SK-N-SH (cell line): ENCODE data around the gene CCDC14. TPM values are rescaled to one million over a fixed set of nuclear protein-coding genes. Genes with fewer than 3 reads are reported as not detected.

Experiments
- CTCF ChIA-PET: fragments of 300-600, 350-600 bp; formaldehyde crosslinking; extraction: SDS; loops from one replicate; lab custom pipeline; 2021; lab: Yijun Ruan, JAX
- POLR2A ChIA-PET: fragments of 350-600 bp; sonication (Branson Sonifier 250); formaldehyde crosslinking; extraction: SDS; loops from one replicate; lab custom pipeline; 2020; ENCODE audit warnings: antibody characterized with exemption, inconsistent platforms; lab: Yijun Ruan, JAX
- DNase-seq: peaks from one replicate; pipeline ENCODE4 v3.0.0; 2012
- H2AFZ ChIP-seq: fragments of 200-600 bp; sonication (generic); 2 replicates; pipeline ENCODE4 v1.8.1; 2016; ENCODE audit warnings: antibody characterized with exemption, mild to moderate bottlenecking, low read depth
- H3F3A ChIP-seq: fragments of 200-600 bp; sonication (generic); replicated peaks from 2 replicates; pipeline ENCODE3; 2016; ENCODE audit warnings: antibody characterized with exemption, mild to moderate bottlenecking; ENCODE audit not compliant: insufficient read depth
- H3K27ac ChIP-seq, 2 experiments: fragments of 200-500 bp in 1 of 2; fragments of 200-600 bp in 1 of 2; sonication (Bioruptor generic) in 1 of 2; sonication (generic), shearing (Covaris generic) in 1 of 2; 2 replicates each; pipeline versions ENCODE4 v1.5.1 to v1.6.1; 2014 to 2016; ENCODE audit warnings: low read depth in 2 of 2, inconsistent platforms in 1 of 2, low read length in 1 of 2, mild to moderate bottlenecking in 1 of 2, mixed read lengths in 1 of 2
- H3K27me3 ChIP-seq: fragments of 200-600 bp; sonication (generic), shearing (Covaris generic); 2 replicates; pipeline ENCODE4 v1.6.1; 2016; ENCODE audit warnings: mixed run types; ENCODE audit not compliant: insufficient read depth
- H3K36me3 ChIP-seq, 2 experiments: fragments of 200-500 bp in 1 of 2; fragments of 200-600 bp in 1 of 2; sonication (Bioruptor generic) in 1 of 2; sonication (generic) in 1 of 2; replicated peaks in 1 of 2; 2 replicates each; pipeline versions ENCODE3 to v1.5.1; 2014 to 2016; ENCODE audit warnings: low read length in 1 of 2, mild to moderate bottlenecking in 1 of 2; ENCODE audit not compliant: insufficient read depth in 2 of 2, control insufficient read depth in 1 of 2
- H3K4me1 ChIP-seq, 2 experiments: fragments of 200-500 bp in 1 of 2; fragments of 200-600 bp in 1 of 2; sonication (Bioruptor generic) in 1 of 2; sonication (generic), shearing (Covaris generic) in 1 of 2; 2 replicates each; pipeline versions ENCODE4 v1.5.1 to v1.6.1; 2014 to 2016; ENCODE audit warnings: low read depth in 1 of 2, low read length in 1 of 2, mixed run types in 1 of 2; ENCODE audit not compliant: insufficient read depth in 2 of 2, control insufficient read depth in 1 of 2
- H3K4me2 ChIP-seq: fragments of 200-600 bp; sonication (generic), shearing (Covaris generic); 2 replicates; pipeline ENCODE4 v1.6.1; 2017; ENCODE audit warnings: mixed run types
- H3K4me3 ChIP-seq, 2 experiments: fragments of 200-500 bp in 1 of 2; fragments of 200-600 bp in 1 of 2; sonication (Bioruptor generic) in 1 of 2; sonication (generic), shearing (Covaris generic) in 1 of 2; 2 replicates each; pipeline versions ENCODE4 v1.5.1 to v1.8.1; 2014 to 2016; ENCODE audit warnings: low read depth in 2 of 2, inconsistent platforms in 1 of 2, low read length in 1 of 2, mild to moderate bottlenecking in 1 of 2, mixed read lengths in 1 of 2, moderate library complexity in 1 of 2
- H3K79me2 ChIP-seq: fragments of 200-600 bp; sonication (generic); 2 replicates; pipeline ENCODE4 v1.8.1; 2017; ENCODE audit warnings: mild to moderate bottlenecking; ENCODE audit not compliant: insufficient read depth
- H3K9ac ChIP-seq: fragments of 200-600 bp; sonication (generic); 2 replicates; pipeline ENCODE4 v1.6.1; 2017; ENCODE audit warnings: mixed run types
- H3K9me2 ChIP-seq: fragments of 200-600 bp; sonication (generic); 2 replicates; pipeline ENCODE4 v1.6.1; 2017; ENCODE audit warnings: mixed run types
- H3K9me3 ChIP-seq: fragments of 200-600 bp; sonication (generic); 2 replicates; pipeline ENCODE4 v1.6.1; 2017; ENCODE audit warnings: mixed run types, mild to moderate bottlenecking, moderate library complexity
- H4K20me1 ChIP-seq: fragments of 200-600 bp; sonication (generic); 2 replicates; pipeline ENCODE4 v1.6.1; 2017; ENCODE audit warnings: mild to moderate bottlenecking, mixed run types; ENCODE audit not compliant: insufficient read depth
- ELF1 ChIP-seq: IDR thresholded peaks from 2 replicates; pipeline ENCODE4 v1.4.0; 2012
- GABPA ChIP-seq: IDR thresholded peaks from 2 replicates; pipeline ENCODE4 v1.4.0; 2012; ENCODE audit warnings: low read depth, mild to moderate bottlenecking
- JUND ChIP-seq: IDR thresholded peaks from 2 replicates; pipeline ENCODE4 v1.4.0; 2012
- NFIC ChIP-seq: IDR thresholded peaks from 2 replicates; pipeline ENCODE4 v1.4.0; 2012; ENCODE audit warnings: borderline replicate concordance
- NRF1 ChIP-seq: IDR thresholded peaks from 2 replicates; pipeline ENCODE4 v1.6.1; 2012; ENCODE audit warnings: low read depth, mild to moderate bottlenecking, low read length
- POLR2AphosphoS5 ChIP-seq: IDR thresholded peaks from 2 replicates; pipeline ENCODE4 v1.6.1; 2012; ENCODE audit warnings: low read depth, low read length
- RCOR1 ChIP-seq: fragments of 150-350 bp; IDR thresholded peaks from 2 replicates; pipeline ENCODE4 v1.6.1; 2017; ENCODE audit warnings: antibody characterized with exemption, low read length
- RFX5 ChIP-seq: IDR thresholded peaks from 2 replicates; pipeline ENCODE4 v1.6.1; 2012; ENCODE audit warnings: mild to moderate bottlenecking, improper control_type of control experiment, low read length
- SMC3 ChIP-seq: IDR thresholded peaks from 2 replicates; pipeline ENCODE4 v1.6.1; 2012; ENCODE audit warnings: low read depth, low read length, improper control_type of control experiment
- TAF1 ChIP-seq: IDR thresholded peaks from 2 replicates; pipeline ENCODE4 v1.6.1; 2012; ENCODE audit warnings: low read depth, mild to moderate bottlenecking, low read length, moderate library complexity, borderline replicate concordance
- YY1 ChIP-seq: IDR thresholded peaks from 2 replicates; pipeline ENCODE4 v1.4.0; 2012; ENCODE audit warnings: low read depth, mild to moderate bottlenecking
- polyA plus RNA-seq, 3 experiments: library from polyadenylated mRNA; depleted of rRNA; stranded (reverse); fragments of >200 nt; gene quantifications; 2 replicates each; pipeline ENCODE4 v1.2.3, GENCODE V29; 2012
- TF ChIP-seq, protein P1 (sequence below): IDR thresholded peaks from 2 replicates; pipeline ENCODE4 v1.4.0; 2012; ENCODE audit warnings: low read depth
- TF ChIP-seq, protein P2 (sequence below): IDR thresholded peaks from 2 replicates; pipeline ENCODE4 v1.6.1; 2012; ENCODE audit warnings: mild to moderate bottlenecking, low read depth, low read length, moderate library complexity
- TF ChIP-seq, protein P3 (sequence below): fragments of 200-600 bp; sonication (generic); IDR thresholded peaks from 2 replicates; pipeline ENCODE4 v1.6.1; 2017; ENCODE audit warnings: antibody characterized with exemption, mild to moderate bottlenecking, moderate library complexity
- TF ChIP-seq, protein P4 (sequence below): fragments of 150-350 bp; IDR thresholded peaks from 2 replicates; pipeline ENCODE4 v1.6.1; 2017; ENCODE audit warnings: antibody characterized with exemption, low read length, low read depth, borderline replicate concordance
- TF ChIP-seq, protein P5 (sequence below): fragments of 150-350 bp; IDR thresholded peaks from 2 replicates; pipeline ENCODE4 v1.6.1; 2016; ENCODE audit warnings: mild to moderate bottlenecking, low read depth, low read length

Gene CCDC14
- polyA plus RNA-seq, 1 of the 3 experiments (the other 2 are of a cell fraction): 147 TPM

DNA sequence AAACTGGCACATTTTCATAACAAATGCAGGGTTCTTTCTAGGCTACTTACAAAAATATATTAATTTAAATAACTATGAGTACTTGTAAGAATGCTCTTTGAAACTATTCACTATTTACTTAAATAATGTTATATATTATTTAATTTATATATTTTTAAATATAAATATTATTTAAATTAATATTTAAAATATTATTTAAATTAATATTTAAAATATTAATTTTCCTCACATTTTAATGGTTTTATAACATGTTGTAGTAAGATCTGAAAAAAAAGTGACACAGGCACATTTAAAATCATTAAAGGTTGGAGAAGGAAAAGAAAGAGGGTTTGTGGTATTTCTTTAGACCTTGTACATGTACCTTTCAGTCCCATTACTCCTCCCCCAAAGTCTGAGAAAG lies 34.6 kb downstream of the CCDC14 start:
- Histone ChIP-seq H3K36me3 (peaks cover 67 to 91% of the 10 kb centered on the region in 2 experiments), H4K20me1 (no peaks in the 10 kb centered on the region)

More for the DNA sequence above, 34.6 kb downstream of the CCDC14 start:
- DNase-seq: no peak
- TF ChIP-seq, protein P1, sequence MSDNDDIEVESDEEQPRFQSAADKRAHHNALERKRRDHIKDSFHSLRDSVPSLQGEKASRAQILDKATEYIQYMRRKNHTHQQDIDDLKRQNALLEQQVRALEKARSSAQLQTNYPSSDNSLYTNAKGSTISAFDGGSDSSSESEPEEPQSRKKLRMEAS: no peak
- TF ChIP-seq NRF1: no peak
- no peak for TF ChIP-seq NFIC
- no peak for TF ChIP-seq GABPA
- TF ChIP-seq, protein P2, sequence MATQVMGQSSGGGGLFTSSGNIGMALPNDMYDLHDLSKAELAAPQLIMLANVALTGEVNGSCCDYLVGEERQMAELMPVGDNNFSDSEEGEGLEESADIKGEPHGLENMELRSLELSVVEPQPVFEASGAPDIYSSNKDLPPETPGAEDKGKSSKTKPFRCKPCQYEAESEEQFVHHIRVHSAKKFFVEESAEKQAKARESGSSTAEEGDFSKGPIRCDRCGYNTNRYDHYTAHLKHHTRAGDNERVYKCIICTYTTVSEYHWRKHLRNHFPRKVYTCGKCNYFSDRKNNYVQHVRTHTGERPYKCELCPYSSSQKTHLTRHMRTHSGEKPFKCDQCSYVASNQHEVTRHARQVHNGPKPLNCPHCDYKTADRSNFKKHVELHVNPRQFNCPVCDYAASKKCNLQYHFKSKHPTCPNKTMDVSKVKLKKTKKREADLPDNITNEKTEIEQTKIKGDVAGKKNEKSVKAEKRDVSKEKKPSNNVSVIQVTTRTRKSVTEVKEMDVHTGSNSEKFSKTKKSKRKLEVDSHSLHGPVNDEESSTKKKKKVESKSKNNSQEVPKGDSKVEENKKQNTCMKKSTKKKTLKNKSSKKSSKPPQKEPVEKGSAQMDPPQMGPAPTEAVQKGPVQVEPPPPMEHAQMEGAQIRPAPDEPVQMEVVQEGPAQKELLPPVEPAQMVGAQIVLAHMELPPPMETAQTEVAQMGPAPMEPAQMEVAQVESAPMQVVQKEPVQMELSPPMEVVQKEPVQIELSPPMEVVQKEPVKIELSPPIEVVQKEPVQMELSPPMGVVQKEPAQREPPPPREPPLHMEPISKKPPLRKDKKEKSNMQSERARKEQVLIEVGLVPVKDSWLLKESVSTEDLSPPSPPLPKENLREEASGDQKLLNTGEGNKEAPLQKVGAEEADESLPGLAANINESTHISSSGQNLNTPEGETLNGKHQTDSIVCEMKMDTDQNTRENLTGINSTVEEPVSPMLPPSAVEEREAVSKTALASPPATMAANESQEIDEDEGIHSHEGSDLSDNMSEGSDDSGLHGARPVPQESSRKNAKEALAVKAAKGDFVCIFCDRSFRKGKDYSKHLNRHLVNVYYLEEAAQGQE: no peak
- TF ChIP-seq, protein P3, sequence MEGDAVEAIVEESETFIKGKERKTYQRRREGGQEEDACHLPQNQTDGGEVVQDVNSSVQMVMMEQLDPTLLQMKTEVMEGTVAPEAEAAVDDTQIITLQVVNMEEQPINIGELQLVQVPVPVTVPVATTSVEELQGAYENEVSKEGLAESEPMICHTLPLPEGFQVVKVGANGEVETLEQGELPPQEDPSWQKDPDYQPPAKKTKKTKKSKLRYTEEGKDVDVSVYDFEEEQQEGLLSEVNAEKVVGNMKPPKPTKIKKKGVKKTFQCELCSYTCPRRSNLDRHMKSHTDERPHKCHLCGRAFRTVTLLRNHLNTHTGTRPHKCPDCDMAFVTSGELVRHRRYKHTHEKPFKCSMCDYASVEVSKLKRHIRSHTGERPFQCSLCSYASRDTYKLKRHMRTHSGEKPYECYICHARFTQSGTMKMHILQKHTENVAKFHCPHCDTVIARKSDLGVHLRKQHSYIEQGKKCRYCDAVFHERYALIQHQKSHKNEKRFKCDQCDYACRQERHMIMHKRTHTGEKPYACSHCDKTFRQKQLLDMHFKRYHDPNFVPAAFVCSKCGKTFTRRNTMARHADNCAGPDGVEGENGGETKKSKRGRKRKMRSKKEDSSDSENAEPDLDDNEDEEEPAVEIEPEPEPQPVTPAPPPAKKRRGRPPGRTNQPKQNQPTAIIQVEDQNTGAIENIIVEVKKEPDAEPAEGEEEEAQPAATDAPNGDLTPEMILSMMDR: no peak
- TF ChIP-seq POLR2AphosphoS5: no peak
- no peak for TF ChIP-seq ELF1
- TF ChIP-seq, protein P4, sequence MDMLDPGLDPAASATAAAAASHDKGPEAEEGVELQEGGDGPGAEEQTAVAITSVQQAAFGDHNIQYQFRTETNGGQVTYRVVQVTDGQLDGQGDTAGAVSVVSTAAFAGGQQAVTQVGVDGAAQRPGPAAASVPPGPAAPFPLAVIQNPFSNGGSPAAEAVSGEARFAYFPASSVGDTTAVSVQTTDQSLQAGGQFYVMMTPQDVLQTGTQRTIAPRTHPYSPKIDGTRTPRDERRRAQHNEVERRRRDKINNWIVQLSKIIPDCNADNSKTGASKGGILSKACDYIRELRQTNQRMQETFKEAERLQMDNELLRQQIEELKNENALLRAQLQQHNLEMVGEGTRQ: no peak
- TF ChIP-seq RCOR1: no peak
- TF ChIP-seq RFX5: no peak
- TF ChIP-seq YY1: no peak
- TF ChIP-seq, protein P5, sequence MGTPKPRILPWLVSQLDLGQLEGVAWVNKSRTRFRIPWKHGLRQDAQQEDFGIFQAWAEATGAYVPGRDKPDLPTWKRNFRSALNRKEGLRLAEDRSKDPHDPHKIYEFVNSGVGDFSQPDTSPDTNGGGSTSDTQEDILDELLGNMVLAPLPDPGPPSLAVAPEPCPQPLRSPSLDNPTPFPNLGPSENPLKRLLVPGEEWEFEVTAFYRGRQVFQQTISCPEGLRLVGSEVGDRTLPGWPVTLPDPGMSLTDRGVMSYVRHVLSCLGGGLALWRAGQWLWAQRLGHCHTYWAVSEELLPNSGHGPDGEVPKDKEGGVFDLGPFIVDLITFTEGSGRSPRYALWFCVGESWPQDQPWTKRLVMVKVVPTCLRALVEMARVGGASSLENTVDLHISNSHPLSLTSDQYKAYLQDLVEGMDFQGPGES: no peak
- no peak for TF ChIP-seq TAF1
- TF ChIP-seq SMC3: no peak
- no peak for TF ChIP-seq JUND
- peaks cover 13% of the 10 kb centered on the region; the same call in 1 of the 2 replicates for H3K9me3 ChIP-seq
- H3K27ac ChIP-seq: no peak overlapping the region
- H2AFZ ChIP-seq: no peak overlapping the region
- ChIA-PET CTCF (interaction anchor here (0.9 to 1.6 kb wide), 2 partner anchors 15 to 274 kb away, joined by 4 to 9 read pairs; no protein-coding TSS in a partner anchor), POLR2A (no interaction called here)
- H3K9ac ChIP-seq: no peak overlapping the region
- H3F3A ChIP-seq: peaks cover 8% of the 10 kb centered on the region
- H3K27me3 ChIP-seq: no peaks in the 10 kb centered on the region
- H3K79me2 ChIP-seq: peaks cover 7% of the 10 kb centered on the region
- H3K4me1 ChIP-seq: no peaks in the 10 kb centered on the region
- H3K9me2 ChIP-seq: no peaks in the 10 kb centered on the region
- H3K4me3 ChIP-seq: no peak overlapping the region
- no peak overlapping the region for H3K4me2 ChIP-seq
